ENCODE results near the gene CSAD. TPM values are rescaled to one million over a fixed set of nuclear protein-coding genes. Genes with fewer than 3 reads are reported as not detected.

Gene CSAD
- total RNA-seq, 4 donors from 2014 or later: 29.1 to 142 (median 39.2) TPM

- TF ChIP-seq EP300 (IDR thresholded peaks at IDR 0.05; ENCODE audit: low read depth): no peak
- no peak for DNase-seq
- peaks cover 0 to 3% (median 0%) of the 10 kb centered on the region in 4 donors for H3K4me1 ChIP-seq
- in situ Hi-C loops (cut with MboI; ENCODE audit: low pct_ligation_motif_present in 1 of 4, low pct_unique_long_range_greater_than_20kb in 1 of 4, low sequenced_read_pairs in 3 of 4): no loop called here
- H3K27me3 ChIP-seq: no peaks in the 10 kb centered on the region
- H3K27ac ChIP-seq: no peak overlapping the region
- intact Hi-C loops (cut with DNase I; ENCODE audit: low total_unique reads): loop anchor here (1.0 kb wide), 1 partner anchor 37 kb away; no protein-coding TSS in a partner anchor
- no peaks in the 10 kb centered on the region for H3K9me3 ChIP-seq
- WGBS, 2 donors (ENCODE audit: low coverage in 1 of 2): 42 to 86% methylated on average over 3 to 16 of the region's 16 CpGs
- H3K36me3 ChIP-seq: no peaks in the 10 kb centered on the region
- H3K4me3 ChIP-seq: no peak overlapping the region
Observed at GRCh38 chr12:53160000-53160399, 20.7 kb downstream of the CSAD start.

- peaks cover 0 to 3% (median 0%) of the 10 kb centered on the region in 4 donors for H3K4me1 ChIP-seq
- no peaks in the 10 kb centered on the region for H3K36me3 ChIP-seq
- in situ Hi-C loops (cut with MboI; ENCODE audit: low pct_ligation_motif_present in 1 of 4, low pct_unique_long_range_greater_than_20kb in 1 of 4, low sequenced_read_pairs in 3 of 4): no loop called here
- no peaks in the 10 kb centered on the region for H3K9me3 ChIP-seq
- intact Hi-C loops (cut with DNase I; ENCODE audit: low total_unique reads): loop anchor here (1.0 kb wide), 1 partner anchor 38 kb away; no protein-coding TSS in a partner anchor
- DNase-seq: peak; percentile 90
- whole genome bisulfite sequencing, 2 donors (ENCODE audit: low coverage in 1 of 2): 4 to 9% methylated on average over 5 to 14 of the region's 14 CpGs
- TF ChIP-seq EP300 (IDR thresholded peaks at IDR 0.05; ENCODE audit: low read depth) (no peak), POLR2AphosphoS5 (IDR thresholded peaks at IDR 0.05) (no peak), CTCF (IDR thresholded peaks at IDR 0.05) (peak; percentile 95 to 99 (median 98)), POLR2A (IDR thresholded peaks at IDR 0.05) (no peak)
- no peak overlapping the region for H3K27ac ChIP-seq
- H3K4me3 ChIP-seq: no peak overlapping the region
- no peaks in the 10 kb centered on the region for H3K27me3 ChIP-seq
Observed at GRCh38 chr12:53159195-53159839, 21.4 kb downstream of the CSAD start.

DNA sequence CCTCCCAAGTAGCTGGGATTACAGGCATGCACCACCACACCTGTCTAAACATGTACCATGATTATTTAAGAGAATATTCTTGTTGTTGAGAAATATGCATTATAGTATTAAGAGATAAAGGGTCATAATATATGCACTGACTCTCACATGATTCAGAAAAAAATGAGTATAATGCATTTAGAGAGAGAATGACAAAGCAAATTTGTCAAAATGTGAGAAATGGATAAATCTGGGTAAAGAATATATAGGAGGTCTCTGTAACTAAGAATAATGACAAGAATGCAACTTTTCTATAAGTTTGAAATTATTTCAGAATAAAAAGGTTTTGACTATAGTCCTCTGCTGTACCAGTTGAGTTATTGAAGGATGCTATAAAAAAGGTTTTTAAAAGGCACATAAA is 28.3 kb downstream of the CSAD start:
- TF ChIP-seq EP300 (IDR thresholded peaks at IDR 0.05; ENCODE audit: low read depth) (no peak), POLR2AphosphoS5 (IDR thresholded peaks at IDR 0.05) (no peak), POLR2A (IDR thresholded peaks at IDR 0.05) (no peak), CTCF (IDR thresholded peaks at IDR 0.05) (no peak)
- H3K27ac ChIP-seq: no peak overlapping the region
- intact Hi-C loops (cut with DNase I; ENCODE audit: low total_unique reads) (no loop called here), in situ Hi-C loops (cut with MboI; ENCODE audit: low pct_ligation_motif_present in 1 of 4, low pct_unique_long_range_greater_than_20kb in 1 of 4, low sequenced_read_pairs in 3 of 4) (no loop called here)
- no peaks in the 10 kb centered on the region for H3K27me3 ChIP-seq
- H3K36me3 ChIP-seq: no peaks in the 10 kb centered on the region
- H3K4me1 ChIP-seq: no peaks in the 10 kb centered on the region
- H3K9me3 ChIP-seq: no peaks in the 10 kb centered on the region
- H3K4me3 ChIP-seq: no peak overlapping the region
- no peak for DNase-seq

- WGBS, 2 donors (ENCODE audit: low coverage in 1 of 2): 87% methylated on average over 6 of the region's 6 CpGs; no CpG with 5 or more reads in 1 of the 2 donors
- no peaks in the 10 kb centered on the region for H3K27me3 ChIP-seq
- intact Hi-C loops (cut with DNase I; ENCODE audit: low total_unique reads) (no loop called here), in situ Hi-C loops (cut with MboI; ENCODE audit: low pct_ligation_motif_present in 1 of 4, low pct_unique_long_range_greater_than_20kb in 1 of 4, low sequenced_read_pairs in 3 of 4) (no loop called here)
- no peak for TF ChIP-seq POLR2AphosphoS5 (IDR thresholded peaks at IDR 0.05)
- no peak for TF ChIP-seq CTCF (IDR thresholded peaks at IDR 0.05)
- no peak for TF ChIP-seq EP300 (IDR thresholded peaks at IDR 0.05; ENCODE audit: low read depth)
- TF ChIP-seq POLR2A (IDR thresholded peaks at IDR 0.05): no peak
- H3K4me3 ChIP-seq: no peak overlapping the region
- no peaks in the 10 kb centered on the region for H3K9me3 ChIP-seq
- DNase-seq: no peak
- H3K36me3 ChIP-seq: no peaks in the 10 kb centered on the region
- H3K4me1 ChIP-seq: no peaks in the 10 kb centered on the region
- no peak overlapping the region for H3K27ac ChIP-seq
Observed at GRCh38 chr12:53151039-53151438, 29.7 kb downstream of the CSAD start.

DNA sequence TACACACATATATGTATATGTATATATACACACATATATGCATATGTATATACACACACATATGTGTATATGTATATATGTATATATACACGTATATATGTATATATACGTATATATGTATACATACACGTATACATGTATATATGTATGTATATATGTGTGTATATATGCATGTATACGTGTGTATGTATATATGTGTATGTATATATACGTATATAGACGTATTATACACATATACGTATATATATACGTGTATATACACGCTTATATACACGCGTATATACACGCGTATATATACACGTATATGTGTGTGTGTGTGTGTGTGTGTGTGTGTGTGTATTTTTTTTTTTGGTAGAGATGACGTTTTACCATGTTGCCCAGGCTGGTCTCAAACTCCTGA is 33.1 kb downstream of the CSAD start:
- intact Hi-C loops (cut with DNase I; ENCODE audit: low total_unique reads): no loop called here
- WGBS, 2 donors (ENCODE audit: low coverage in 1 of 2): 83 to 87% methylated on average over 15 of the region's 15 CpGs
- TF ChIP-seq POLR2A (IDR thresholded peaks at IDR 0.05) (no peak), POLR2AphosphoS5 (IDR thresholded peaks at IDR 0.05) (no peak), CTCF (IDR thresholded peaks at IDR 0.05) (no peak)

More for the DNA sequence above, 33.1 kb downstream of the CSAD start:
- no peaks in the 10 kb centered on the region for H3K27me3 ChIP-seq
- no peaks in the 10 kb centered on the region for H3K36me3 ChIP-seq
- no peaks in the 10 kb centered on the region for H3K9me3 ChIP-seq
- DNase-seq: no peak
- no peak overlapping the region for H3K4me3 ChIP-seq
- no peak overlapping the region for H3K27ac ChIP-seq
- in situ Hi-C loops (cut with MboI; ENCODE audit: low pct_ligation_motif_present in 1 of 4, low pct_unique_long_range_greater_than_20kb in 1 of 4, low sequenced_read_pairs in 3 of 4): no loop called here
- no peaks in the 10 kb centered on the region for H3K4me1 ChIP-seq
